Posterior cingulate gyrus (tissue), 11 donors: ENCODE measurements around the gene POLRMT.

Experiments
- DNase-seq, 10 donors: peaks; one replicate each; pipeline versions ENCODE4 v3.0.0 to v3.0.0-alpha.2; 2020 to 2021; ENCODE audit warnings: mixed read lengths in 3 of 10
- intact Hi-C: fragments of 100-400 bp; cut with DNase I; formaldehyde crosslinking; loops from one replicate; pipeline ENCODE4 v1.15.1; 2023

Gene POLRMT

DNA sequence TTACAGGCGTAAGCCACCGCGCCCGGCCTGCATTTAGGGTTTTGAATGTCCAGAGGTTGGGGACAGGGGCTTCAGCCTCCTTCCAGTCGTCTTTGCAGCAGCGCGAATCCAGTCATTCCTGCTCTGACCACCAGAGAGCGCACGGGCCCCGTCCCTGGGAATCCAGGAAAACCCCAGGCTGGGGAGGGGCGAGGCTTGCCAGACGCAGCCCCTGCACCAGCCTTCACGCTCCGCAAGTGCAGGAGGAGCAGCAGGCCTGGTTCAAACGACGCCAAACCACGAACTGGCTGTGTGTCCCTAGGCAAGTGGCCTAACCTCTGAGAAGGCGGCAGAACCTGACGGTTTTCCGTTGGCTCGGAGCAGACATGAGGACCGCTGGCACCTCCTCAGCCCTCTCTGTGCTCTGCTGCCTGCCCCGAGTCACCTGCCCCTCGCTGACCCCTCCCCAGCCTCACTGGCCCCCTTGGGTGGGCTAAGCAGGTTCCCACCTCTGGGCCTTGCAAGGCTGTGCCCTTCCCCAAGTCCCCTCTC lies 31.6 kb upstream of the POLRMT start:
- DNase-seq, result peak; percentile 63 to 97 (median 84)
- intact Hi-C loops, result loop anchor here (1.0 to 10.0 kb wide), 3 partner anchors 69 to 260 kb away; partner anchors contain the start of genes ARID3A and PTBP1

DNA sequence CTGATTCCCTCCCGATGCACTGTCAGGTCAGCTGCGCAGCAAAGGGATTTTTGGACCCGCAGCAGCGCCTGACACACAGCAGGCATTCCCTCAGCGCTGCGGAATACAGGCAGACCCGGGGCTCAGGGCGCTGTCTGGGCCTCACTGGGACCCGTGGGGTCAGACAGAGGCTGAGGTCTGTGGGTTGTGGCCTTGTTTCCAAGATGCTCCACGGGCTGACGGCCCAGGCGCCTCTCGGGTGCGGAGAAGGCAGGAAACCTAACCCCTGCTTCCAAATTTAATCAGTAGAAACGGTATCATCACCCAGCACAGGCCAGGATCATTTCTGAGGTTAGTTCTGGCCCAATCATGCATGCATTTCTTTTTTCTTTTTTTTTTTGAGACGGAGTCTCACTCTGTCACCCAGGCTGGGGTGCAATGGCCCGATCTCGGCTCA lies 30.4 kb upstream of the POLRMT start:
- no peak for DNase-seq
- intact Hi-C loops, result loop anchor here (10.0 kb wide), 2 partner anchors 131 to 261 kb away; partner anchors contain the start of genes ARID3A and PTBP1

DNA sequence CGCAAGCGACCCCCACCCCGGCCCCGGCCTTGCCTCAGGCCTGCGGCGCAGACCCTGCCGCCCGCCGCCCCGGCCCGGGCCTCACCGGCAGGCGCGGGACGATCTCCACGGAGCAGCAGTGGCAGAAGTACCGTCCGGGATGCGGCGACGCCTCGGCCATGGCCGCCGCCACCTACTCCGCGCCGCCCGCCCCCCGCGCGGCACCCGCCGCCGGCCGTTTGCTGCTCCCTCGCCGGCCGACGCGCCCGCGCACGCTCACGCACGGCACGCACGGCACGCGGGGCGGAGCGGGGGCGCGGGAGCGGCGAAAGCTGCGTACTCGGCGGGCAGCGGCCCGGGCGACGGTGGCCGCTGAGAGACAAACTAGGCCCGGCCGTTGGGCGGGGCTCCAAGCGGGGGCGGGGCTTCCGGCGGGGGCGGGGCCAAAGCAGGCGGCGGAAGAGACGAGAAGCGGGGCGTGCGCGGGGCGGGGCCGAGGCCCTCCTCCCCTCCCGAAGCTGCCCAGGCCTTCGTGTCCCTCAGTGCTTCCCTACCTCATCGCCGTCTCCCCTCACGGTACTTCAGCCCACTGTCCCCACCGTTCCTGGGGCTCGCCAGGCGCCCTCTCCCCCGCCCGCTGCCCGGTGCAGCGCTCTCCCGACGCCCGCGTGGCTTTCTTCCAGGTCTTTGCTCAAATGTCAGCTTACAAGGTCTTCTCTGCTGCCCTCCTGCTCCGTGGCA lies 29.8 kb upstream of the POLRMT start, which contains the start of gene RNF126:
RNF126 (minus strand) TSS at position 253 of the 720 bp plus-strand sequence; CDS start at position 160, 93 bp downstream.
- intact Hi-C loops, result loop anchor here (10.0 kb wide), 2 partner anchors 132 to 262 kb away; partner anchors contain the start of genes ARID3A and PTBP1
- peak; percentile 73 to 97 (median 84) for DNase-seq

DNA sequence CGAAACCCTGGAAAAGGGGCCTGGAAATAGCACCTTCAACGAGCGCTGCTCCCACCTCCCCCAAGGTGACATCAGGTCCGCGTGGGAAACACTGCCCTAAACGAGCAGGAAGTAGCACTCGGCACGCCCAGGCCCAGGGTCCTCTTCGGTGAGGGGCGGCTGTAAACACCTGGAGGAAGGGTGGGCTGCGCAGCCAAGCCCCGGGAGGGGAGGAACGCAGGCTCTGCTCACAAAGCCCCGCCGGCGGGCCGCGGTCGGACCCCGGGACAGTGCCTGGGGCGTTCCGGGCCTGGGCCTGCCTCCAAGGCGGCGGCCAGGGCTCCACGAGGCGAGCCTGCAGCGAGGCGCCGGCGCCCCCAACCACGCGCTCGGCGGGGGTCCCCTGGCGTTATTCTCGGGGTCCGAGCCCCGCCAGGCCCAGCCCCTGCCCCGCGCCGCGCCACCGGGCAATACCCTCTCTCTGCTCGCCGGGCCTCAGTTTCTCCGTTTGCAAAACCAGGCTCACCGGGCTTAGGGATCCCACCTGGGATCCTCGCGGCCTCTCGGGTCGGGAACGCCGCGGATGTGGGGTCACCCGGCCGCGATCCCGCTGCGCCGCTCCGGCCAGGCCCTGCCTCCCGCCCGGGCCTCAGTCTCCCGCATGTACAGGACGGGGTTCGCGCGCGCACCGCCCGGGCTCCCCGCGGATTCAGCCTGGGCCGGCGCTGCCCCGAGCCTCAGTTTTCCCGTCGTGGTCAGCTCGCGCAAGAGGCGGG lies 29.0 kb upstream of the POLRMT start:
- intact Hi-C loops, result loop anchor here (10.0 kb wide), 2 partner anchors 132 to 262 kb away; partner anchors contain the start of genes ARID3A and PTBP1
- no peak for DNase-seq

DNA sequence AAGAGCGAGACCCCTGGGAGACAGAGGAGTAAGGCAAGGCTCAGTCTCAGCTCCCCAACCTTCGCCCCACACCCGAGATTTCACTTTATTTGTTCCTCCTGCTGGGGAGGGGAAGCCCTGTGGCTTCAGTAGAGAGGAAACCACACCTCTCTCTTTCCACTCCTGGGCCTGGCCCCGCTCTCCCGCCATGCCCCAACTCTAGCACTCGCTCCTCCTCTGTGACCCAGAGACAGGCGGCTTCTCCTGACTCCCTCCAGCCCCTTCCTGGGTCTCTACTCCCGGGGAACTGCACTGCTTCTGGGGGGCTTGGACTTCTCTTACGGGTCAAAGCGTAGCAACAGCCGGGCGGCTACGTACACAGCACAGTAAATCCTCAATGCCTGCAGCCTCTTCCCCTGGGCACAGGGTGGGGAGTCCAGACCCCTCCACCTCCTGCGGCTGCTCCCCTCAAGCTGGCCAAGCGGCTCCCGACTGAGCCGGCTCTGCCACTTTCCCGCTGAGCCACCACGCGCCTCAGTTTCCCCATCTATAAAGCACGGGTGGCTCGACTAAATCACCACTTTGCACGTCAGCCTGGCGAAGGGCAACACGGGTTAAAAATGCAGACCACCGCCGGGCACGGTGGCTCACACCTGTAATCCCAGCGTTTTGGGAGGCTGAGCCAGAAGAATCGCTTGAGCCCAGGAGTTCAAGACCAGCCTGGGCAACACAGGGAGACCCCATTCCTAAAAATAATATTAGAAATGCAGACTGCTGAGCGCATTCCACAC lies 28.3 kb upstream of the POLRMT start:
- no peak for DNase-seq
- intact Hi-C loops, result loop anchor here (10.0 kb wide), 2 partner anchors 133 to 263 kb away; partner anchors contain the start of genes ARID3A and PTBP1

DNA sequence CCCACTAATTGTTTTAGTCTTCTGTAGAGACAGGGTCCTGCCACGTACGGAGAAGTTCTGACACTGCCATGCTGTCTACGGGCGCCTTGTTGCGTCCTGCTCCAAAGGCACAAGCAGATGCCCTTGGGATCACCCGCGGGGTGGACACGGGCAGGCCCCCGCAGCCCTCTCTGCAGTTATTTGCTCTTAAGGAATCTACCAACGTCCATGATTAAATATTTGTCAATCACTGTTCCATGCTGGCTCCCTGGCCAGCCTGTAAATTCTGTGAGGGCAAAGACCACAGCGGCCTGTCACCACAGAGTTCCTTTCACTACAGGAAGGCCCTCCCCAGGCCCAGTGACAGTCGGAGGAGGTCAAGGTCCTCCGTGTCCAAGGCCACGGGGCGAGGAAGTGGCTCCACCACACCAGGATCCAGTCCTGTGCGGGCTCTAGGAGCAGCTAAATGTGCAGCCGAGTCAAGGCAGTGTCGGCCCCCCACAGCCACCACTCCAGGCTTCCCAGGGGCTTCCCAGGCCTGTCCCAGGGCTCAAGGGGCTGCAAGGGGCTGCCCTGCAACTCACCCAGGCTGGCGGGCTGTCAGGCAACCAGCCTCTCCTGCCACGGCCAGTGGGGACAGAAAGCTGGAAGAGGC lies 27.6 kb upstream of the POLRMT start:
- intact Hi-C loops, result loop anchor here (10.0 kb wide), 2 partner anchors 134 to 264 kb away; partner anchors contain the start of genes ARID3A and PTBP1
- no peak for DNase-seq

DNA sequence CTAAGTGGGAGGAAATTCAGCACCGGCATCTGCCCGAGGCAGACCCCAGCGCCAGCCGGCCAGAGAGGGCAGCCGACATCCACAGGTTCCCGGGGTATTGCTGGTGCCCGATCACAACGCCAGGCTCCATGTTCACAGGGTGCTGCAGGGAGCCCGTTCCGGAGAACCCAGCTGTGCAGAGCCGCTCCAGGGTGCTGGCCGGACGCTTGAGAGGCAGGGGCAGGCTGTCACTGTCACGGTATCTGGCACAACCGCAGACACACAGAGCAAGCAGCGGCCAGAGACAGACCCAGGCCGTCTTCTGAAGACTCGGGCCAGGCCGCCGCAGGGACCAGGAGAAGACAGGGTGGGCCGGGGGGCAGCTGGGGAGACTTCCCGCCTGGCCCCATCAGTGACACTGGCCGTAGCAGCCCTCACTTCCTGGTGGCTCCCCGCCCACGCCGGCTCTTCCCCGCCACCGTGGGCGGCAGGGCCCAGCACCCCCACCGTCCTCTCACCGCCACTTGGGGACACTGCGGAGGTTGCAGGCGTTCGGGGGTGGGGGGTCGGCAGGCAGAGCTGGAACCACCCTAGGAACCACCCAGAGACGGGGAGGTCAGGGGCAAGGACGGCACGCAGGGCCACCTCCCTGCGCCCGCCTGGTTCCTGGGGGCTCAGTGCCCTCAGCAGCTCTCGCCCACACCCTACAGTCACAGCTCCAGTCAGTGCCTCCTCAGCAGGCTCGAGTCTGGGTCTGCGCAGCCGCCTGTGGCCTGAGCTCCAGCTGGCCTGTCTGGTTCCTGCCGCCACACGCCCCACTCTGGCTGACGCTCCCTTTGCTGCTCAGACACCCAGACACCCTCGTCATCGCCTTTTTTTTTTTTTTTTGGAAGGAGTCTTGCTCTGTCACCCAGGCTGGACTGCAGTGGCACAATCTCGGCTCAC lies 25.8 kb upstream of the POLRMT start:
- DNase-seq, result peak in 8 of 10 donors; percentile 51 to 95 (median 62)
- intact Hi-C loops, result no loop called here

DNA sequence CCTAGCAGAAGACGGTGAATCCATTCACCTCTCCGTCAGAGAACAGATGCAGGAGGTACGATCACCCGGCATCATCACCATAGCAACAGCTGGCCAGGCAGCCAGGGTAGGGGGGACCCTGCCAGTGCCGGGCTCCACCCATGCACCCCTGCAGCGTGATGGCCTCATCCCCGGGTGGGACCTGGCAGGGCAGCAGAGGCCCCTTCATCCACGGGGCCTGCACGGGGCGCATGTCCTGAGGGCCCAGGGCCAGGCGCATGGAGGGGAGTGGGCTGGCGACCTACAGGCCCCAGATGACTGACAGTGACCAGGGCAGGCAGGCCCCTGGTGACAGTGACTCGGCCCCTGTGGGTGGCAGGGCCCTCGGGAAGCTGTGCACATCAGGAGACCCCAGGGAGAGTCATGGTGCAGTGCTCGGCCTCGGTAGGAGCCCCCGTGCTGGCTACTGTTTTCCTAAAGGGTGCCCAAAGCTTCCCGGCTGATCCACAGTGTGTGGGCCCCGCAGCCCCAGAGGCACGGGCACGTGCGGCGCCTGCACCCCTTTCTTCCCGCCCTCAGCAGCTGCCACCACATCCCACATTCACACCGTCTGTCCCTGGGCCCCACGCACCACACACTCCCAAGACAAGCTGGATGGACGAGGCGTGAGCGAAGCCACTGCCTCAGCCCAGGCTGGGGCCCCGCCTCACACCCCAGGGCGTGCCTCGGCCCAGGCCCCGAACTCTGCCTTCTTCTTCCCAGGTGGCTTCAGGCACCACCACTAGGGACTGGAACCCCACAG lies 24.9 kb upstream of the POLRMT start:
- intact Hi-C loops, result no loop called here
- peak in 3 of 10 donors; percentile 55 to 91 (median 84) for DNase-seq

DNA sequence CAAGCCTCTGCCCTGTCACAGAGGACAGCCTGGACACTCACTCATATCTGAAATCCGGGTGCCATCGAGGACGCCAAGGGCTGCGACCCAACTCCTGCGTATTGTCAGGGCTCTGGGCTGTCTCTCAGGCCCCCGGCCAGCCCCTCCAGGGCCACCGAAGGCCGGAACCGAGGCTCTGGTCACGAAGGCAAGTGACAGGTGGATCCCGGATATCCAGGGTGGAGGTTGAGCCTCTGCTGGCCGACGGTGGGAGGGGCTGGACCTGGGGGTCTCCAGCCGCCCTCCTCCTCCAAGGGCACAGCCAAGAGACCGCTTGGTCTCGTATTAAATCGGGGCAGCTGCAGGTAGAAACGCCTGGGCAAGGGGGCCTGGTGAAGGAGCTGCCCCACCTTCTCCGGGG lies 24.3 kb upstream of the POLRMT start:
- no peak for DNase-seq

DNA sequence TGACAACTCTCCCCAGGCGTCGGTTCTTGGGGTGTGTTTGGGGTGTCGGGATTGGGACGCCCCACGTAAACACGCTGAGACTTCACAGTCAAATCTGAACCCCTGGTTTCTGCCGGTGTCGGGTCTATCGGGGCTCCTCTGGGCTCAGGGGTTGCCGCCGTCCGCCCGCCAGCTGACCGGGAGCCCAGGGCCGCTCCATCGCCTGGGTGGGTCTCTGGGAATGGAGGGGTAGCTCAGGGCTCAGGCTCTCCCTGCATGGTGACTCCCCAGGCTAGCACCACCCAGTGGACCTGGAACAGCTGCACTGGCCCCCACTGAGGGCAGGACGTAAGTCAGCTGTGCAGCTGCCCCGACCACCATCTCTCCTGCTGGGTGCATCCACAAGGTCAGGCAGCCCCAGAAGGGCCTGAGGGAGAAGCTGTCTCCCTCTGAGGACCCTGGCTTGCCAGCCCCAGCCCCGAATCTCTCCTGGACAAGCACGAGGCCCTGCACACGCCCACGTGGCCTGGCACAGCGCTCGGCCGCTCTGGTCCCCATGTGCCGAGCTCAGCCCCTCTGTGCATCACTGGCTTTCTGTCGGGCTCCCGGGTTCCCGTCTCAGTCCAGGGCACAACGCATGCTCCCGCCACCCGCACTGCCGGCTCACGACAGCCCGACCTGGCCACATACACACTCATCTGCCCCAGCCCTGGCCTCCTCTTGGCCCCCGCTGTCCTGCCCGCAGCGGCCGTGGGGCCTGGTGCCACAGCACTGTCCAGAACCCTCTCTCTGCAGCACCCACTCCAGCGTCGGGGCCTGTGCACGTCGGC lies 23.6 kb upstream of the POLRMT start:
- intact Hi-C loops, result no loop called here
- no peak for DNase-seq

More for the DNA sequence above, 24.3 kb upstream of the POLRMT start:
- intact Hi-C loops, result no loop called here

DNA sequence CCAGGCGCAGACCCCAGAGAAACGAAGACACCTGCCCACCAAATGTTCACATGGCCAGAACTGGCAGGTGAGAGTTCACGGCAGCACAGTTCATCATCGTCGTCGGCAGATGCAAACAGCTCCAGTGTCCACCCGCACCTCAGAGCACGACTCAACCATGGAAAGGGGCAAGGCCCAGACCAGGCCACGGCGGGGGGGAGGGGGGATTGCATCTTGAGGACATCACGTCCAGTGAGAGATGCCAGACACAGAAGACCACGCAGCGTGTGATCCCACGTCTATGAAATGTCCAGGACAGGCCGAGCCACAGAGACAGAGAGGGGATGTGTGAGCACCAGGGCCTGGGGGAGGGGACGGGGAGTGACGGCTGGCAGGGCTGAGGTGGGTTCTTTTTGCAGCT lies 22.4 kb upstream of the POLRMT start:
- intact Hi-C loops, result no loop called here
- DNase-seq, result no peak

DNA sequence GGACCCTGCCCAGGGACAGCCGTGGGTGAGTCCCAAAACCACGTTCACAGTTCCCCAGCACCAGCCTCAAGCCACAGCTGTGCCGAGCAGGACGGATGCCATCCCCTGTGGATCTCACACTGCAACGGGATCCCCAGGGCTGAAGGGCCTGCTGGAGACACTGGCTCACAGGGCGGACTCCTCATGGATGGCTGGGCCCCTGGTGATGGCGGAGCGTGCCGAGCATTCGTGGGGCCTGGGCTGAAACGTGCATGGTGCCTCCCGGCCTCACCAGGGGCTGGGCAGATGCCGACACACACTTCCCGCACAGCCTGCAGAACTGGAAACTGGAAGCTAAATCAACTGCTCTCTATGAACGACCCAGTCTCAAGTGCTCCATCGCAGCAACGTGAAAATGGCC lies 20.1 kb upstream of the POLRMT start:
- intact Hi-C loops, result no loop called here
- DNase-seq, result no peak

DNA sequence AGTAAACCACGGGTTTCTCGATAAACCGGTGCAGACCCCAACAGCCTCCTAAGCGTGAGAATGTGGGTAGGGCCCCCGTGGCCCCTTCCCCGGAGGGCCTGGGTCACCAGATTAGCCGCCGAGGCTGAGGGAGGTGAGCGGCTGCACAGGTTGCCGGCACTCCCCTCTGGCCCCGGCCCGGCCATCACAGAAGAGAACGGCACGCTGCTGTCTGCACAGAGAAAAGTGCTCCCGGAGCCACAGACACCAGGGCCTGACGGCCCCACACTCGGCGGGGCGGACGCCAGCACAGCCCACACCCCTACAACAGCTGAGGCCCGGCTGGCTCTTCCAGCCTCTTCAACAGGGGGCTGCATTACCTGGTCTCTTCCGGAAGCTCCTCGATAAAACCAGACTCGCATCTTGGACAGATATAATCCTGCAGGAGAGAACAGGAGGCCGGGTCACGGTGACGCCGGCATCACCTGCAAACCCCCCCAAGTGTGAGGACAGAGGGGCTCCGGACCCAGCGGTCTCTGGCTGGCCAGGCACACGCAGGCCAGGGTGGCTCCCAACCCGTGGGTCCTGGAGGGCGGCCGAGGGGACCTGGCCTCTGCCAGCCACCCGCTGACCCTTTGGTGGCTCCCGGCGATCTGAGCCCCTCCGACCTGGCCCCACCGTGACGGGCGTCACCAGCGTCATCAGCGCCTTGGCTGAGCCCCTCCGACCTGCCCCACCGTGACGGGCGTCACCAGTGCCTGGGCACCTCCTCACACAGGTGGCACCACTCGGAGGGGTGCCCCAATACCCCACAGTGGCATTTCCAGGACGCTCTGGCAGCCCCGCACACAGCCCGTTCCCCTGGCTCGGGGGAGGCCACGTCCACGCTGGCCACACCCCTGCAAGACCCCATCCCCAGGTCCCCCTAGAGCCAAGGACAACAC lies 19.4 kb upstream of the POLRMT start:
- DNase-seq, result no peak
- intact Hi-C loops, result no loop called here

DNA sequence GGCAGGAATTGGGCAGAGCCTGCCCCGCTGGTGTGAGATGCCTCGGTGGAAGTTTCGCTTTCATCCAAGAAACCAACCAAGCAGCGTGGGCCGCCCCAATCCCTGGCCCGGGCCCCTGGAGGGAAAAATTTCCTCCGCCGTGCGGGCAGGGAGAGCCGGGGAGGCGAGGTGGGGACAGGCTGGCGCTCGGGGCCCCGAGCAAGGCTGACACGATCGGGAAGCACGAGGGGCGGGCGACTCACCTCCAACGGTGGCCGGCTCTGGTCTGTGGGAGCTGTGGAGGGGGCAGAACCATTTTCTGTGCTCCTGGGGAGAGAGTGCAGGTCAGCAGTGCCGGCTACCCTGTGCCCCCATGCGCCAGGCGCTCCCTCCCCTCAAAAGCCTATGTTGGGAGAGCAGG lies 18.7 kb upstream of the POLRMT start:
- intact Hi-C loops, result no loop called here
- no peak for DNase-seq

DNA sequence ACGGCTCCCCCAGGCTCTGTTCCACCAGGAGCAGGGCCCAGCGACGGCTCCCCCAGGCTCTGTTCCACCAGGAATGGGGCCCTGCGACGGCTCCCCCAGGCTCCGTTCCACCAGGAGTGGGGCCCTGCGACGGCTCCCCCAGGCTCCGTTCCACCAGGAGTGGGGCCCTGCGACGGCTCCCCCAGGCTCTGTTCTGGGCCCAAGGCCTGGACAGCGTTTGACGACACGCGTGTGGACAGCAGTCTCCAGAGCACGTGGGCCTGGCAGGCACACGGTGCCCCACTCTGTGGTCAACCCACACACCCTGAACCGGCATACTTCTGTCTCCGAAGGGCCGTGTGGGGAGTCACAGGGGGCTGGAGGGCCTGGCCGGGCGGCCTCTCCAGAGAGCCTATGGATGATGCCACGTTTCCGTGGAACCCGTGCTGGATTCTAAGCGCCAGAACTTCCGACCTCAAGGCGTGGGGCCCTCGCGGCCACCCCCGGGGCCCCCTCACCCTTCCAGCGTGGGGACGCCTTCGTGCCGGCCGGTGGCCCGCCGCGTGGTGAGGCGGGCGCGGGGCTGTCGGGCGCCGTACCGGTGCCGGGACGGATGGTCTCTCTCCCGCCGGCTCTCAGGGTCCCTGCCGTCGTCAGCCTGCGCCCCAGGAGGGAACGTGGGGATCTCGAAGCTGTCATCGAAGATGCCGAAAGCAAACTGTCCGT lies 17.9 kb upstream of the POLRMT start:
- intact Hi-C loops, result no loop called here
- DNase-seq, result no peak
